LNCaP clone FGC (cell line): Measurements from ENCODE around the gene GLI3.
A peak's percentile ranks its signal among the peaks of the same experiment; 100 is the strongest.

Experiments used
- DNase-seq: peaks from one replicate; pipeline ENCODE4 v3.0.0-alpha.2; 2011; ENCODE audit warnings: low read depth
- H3K4me3 ChIP-seq: 2 replicates; pipeline ENCODE4 v1.5.1; 2011; ENCODE audit warnings: mild to moderate bottlenecking, low read depth, low read length, control low read depth
- CTCF ChIP-seq: IDR thresholded peaks from 2 replicates; pipeline ENCODE4 v1.5.1; 2012; ENCODE audit warnings: mild to moderate bottlenecking; ENCODE audit not compliant: control insufficient read depth, insufficient read depth; ENCODE audit errors: extremely low read depth

Gene GLI3

GRCh38 chr7:42183547-42183946, 53.5 kb downstream of the GLI3 start:
- DNase-seq = no peak
- TF ChIP-seq CTCF = no peak
- no peak overlapping the region for H3K4me3 ChIP-seq

GRCh38 chr7:42181566-42181965, 55.4 kb downstream of the GLI3 start:
- no peak for TF ChIP-seq CTCF
- H3K4me3 ChIP-seq = no peak overlapping the region
- no peak for DNase-seq

DNA sequence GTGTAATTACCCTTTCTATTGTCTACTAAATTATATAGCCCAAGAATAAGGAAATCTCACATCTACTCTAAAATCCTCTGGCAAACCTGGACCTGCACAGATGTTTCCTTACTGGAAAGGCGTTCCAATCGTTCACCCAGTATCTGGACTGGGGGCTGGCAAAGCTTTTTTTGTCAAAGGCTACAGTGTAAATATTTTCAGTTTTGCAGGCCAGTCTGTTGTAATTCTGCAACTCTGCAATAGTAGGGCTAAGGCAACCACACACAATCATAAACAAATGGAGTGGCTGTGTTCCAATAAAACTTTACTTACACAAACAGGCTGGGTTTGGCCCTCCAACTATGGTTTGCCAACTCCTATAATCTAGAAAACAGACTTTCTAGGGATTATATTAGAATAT, 56.2 kb downstream of the GLI3 start:
- no peak for TF ChIP-seq CTCF
- H3K4me3 ChIP-seq = no peak overlapping the region

GRCh38 chr7:42176724-42177101, 60.3 kb downstream of the GLI3 start:
- no peak for TF ChIP-seq CTCF
- H3K4me3 ChIP-seq = no peak overlapping the region
- DNase-seq = no peak

More for the DNA sequence above, 56.2 kb downstream of the GLI3 start:
- DNase-seq = no peak

- TF ChIP-seq CTCF = no peak
- peak; percentile 93 for DNase-seq
- no peak overlapping the region for H3K4me3 ChIP-seq
Measured at GRCh38 chr7:42175834-42176723, 60.9 kb downstream of the GLI3 start.

DNA sequence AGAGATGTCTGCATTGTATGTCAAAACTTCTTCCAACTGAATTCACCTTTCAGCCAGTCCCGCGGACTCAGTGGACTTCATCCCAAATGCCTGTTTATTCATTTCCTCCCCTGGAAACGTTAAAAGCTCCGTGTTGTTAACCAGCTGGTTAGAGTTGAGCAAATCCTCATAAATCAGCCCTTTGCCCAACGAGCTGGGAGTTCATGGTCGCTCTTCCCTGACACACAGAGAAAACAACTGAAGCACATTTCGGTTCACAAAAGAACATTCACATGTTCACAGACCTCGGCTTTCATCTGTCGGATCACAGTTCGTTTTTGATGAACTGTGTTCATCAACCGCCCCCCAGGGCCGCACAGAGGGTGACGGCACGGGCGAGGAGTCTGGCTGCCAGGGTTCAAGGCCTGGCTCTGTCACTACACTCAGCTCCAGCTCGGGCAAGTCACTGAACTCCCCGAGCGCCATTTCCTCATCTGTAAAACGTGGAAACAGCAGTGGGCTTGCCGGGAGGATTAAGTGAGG, 62.6 kb downstream of the GLI3 start:
- H3K4me3 ChIP-seq = no peak overlapping the region
- DNase-seq = no peak
- TF ChIP-seq CTCF = no peak
